ENCODE measurements around the gene SLC15A5.

- TF ChIP-seq CTCF (IDR thresholded peaks at IDR 0.05 in 4 of 5, conservative IDR thresholded peaks at IDR 0.05 in 1 of 5) (no peak), POLR2A (IDR thresholded peaks at IDR 0.05) (no peak)
Observed at GRCh38 chr12:16323638-16324037, 46.2 kb upstream of the SLC15A5 start.

Measured in gastrocnemius medialis (tissue), 4 donors.